Activated CD4-positive, alpha-beta T cell treated with anti-CD3 and anti-CD28 coated beads for 24 hours (primary cell): ENCODE measurements around the gene PARD6B.
"Not testable (repeated sequence)": the region's sequence is repeated elsewhere in the genome, so short reads cannot be mapped to it uniquely, and the experiment has no call there.

ENCODE experiments used
- DNase-seq, 2 donors: peaks; one replicate each; pipeline ENCODE4 v3.0.0-alpha.2; 2020; ENCODE audit warnings: low read depth in 2 of 2

PARD6B gene

GRCh38 chr20:50774515-50774914 lies 43.1 kb downstream of the PARD6B start:
- no peak for DNase-seq

- DNase-seq: no peak
Measured at GRCh38 chr20:50776122-50776817, 44.9 kb downstream of the PARD6B start.

- no peak for DNase-seq
Measured at GRCh38 chr20:50777373-50777772, 46.0 kb downstream of the PARD6B start.

GRCh38 chr20:50778994-50779393 lies 47.6 kb downstream of the PARD6B start:
- DNase-seq: not testable (repeated sequence)

DNA sequence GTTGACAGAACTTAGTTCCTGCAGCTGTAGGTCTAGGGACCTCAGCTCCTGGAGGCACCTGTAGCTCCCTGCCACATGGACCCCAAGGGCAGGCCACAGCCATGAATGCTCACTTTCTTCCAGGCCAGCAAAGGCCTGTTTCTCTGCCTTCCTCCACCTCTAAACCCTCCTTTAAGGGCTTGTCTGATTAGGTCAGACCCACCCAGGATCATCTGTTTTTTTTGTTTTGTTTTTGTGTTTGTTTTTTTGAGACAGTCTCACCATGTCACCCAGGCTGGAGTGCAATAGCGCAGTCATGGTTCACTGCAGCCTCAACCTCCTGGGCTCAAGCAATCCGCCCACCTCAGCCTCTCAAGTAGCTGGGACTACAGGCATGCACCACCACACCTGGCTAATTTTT lies 52.0 kb downstream of the PARD6B start:
- DNase-seq: no peak

GRCh38 chr20:50783903-50784302 lies 52.5 kb downstream of the PARD6B start:
- DNase-seq: no peak

DNA sequence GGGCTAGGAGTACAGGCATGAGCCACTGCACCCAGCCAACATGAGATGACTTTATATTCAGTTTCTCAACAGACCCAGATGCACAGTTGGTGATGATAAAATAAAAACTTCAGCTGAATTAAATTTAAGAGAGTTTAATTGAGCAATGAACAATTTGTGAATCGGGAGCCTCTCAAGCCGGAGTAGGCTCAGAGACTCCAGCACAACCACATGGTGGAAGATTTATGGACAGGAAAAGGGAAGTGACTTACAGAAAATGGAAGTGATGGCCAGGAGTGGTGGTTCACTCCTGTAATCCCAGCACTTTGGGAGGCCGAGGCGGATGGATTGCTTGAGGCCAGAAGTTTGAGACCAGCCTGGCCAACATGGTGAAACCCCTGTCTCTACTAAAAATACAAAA lies 53.1 kb downstream of the PARD6B start:
- DNase-seq: no peak

- DNase-seq: no peak
Measured at GRCh38 chr20:50786703-50787102, 55.3 kb downstream of the PARD6B start.

- DNase-seq: no peak
Measured at GRCh38 chr20:50787181-50787580, 55.8 kb downstream of the PARD6B start.

DNA sequence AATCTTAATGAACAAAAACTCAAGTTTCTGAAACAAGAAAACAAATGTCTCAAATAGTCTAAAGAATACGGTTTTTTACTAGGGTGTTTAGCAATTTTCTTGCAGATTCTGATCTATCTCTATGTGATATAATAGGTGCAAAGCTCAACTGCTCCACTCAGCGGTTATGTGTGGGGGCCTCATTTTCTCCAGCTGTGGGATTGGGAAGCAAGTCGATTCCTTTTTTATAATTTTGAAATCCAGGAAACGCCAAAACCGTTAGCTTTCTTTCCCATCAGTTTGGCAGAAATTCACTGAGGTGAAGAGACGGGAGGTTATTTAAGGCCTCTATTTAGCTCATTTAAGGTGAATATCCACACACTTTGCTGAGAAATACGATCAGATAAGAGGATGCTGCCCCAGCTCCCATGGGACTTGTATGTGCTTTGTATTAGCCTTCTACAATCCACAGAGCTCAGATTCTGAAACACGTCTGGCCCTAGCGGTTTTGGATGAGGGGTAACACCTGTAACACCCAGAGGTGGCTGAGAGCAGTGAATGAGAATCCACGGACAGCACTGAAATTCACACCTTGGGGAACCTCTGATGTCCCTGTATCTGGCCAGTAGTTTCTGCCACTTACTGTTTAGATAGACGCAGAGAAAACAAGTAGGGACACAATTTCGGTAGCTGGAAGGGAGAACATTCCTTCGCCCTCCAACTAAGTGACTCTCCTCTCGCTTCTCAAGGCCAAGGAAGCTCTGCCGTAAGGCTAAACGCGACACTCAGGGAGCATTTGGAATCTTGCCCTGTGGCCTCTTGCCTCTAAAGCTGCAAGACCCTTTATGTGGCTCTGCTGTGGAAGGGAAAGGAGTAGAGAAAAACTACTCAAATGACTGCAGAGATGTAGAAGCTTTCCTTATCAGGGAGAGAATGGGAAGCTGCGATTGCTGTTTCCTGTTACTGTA lies 56.9 kb downstream of the PARD6B start:
- DNase-seq: no peak

- DNase-seq: no peak
Measured at GRCh38 chr20:50789968-50790650, 58.7 kb downstream of the PARD6B start.

GRCh38 chr20:50790651-50791277 lies 59.4 kb downstream of the PARD6B start:
- peak; percentile 71 to 72 for DNase-seq

DNA sequence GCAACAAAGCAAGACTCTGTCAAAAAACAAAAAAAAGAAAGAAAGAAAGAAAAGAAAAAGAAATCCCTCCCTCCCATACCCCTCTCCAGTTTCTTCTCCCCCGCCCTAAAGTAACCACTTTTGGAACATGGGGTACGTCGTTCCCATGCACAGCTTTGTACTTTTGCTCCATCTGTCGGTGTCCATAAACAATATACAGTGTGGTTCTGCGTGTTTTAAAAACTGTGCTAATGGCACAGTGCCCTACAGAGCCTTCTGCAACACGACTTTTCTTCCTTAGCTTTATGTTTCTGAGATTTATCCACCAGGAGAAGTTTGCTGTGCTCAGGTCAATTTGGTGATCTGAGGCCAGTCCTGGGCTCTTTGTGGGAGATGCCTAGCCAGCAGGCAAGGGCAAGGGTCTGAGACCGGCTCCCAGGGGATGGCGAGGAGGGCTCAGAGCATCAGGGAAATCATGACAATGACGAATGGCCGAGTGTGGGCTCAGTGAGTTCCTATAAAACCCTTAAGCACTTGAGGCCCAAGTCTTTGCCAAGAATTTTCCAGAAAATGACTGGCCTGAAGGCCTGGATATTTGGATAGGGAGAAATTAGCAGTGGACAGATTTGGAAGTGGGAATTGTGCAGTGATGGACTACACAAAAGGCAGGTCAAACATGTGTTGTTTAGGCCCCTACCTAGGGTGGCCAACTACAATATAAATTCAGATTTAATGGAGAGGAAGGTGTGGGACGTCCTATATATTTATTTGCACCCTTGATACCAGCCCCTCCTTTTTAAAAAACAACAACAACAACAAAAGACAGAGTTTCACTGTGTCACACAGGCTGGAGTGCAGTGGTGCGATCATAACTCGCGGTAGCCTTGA lies 61.6 kb downstream of the PARD6B start:
- no peak for DNase-seq

GRCh38 chr20:50793575-50794016 lies 62.2 kb downstream of the PARD6B start:
- not testable (repeated sequence) for DNase-seq

DNA sequence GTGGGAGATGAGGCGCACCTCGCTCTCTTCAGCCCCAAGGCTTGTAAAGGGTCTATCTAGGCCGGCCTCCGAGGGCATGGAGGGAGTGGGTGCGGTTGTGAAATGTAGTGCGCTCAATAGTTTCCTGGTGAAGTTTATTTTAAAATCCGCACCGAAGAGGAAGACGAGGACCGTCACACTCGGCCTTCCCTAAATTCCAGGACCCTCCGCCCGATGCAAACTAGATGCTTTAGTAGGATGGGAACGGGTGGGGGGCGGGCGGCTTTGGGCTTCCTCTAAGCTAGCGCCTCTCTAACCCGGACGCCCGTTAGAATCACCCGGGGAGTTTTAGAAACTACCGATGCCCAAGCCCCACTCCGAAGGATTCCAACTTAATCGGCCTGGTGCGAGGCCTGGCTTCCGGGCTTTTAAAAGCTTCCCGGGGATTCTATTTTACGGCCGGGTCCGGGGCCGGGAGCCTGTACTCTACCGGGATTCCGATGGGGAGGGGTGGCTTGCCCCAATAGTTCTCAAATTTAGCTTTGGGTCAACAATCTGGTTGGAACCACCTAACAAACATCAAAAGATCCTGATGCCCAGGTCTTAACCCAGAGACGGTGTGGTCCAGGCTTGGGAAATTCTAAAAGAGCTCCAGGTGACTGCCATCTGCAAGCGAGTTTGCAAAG lies 62.9 kb downstream of the PARD6B start:
- DNase-seq: no peak

DNA sequence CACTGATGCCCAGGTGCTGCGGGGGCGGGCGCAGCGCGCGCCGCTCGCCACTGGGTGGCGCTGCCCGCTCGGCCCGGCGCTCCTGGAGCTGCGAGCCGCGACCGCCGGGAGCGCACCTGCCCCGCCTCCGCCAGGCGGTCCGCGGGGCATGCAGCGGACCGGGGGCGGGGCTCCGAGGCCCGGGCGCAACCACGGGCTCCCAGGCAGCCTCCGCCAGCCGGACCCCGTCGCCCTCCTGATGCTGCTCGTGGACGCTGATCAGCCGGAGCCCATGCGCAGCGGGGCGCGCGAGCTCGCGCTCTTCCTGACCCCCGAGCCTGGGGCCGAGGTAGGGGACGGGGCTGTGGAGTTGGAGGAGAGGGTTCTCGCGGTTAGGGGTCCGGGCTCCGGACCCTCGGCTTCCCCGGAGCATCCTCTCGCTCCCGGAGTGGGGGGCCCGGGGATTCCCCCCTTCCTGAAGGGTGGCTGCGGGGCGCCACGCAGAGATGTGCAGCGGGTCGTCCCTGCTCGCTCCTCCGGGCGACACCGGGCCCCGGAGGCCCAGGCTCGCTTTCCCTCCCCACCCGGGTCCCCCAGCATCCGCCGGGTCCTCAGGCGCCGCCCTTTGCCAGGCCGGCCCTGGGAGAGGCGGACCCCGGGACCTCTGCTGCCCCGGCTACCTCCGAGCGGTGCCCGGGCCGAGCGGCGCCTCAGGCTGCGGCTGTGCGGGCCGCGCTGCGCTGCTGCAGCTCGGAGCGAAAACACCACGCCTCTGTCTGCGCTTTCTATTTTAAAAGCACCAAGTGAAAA lies 63.7 kb downstream of the PARD6B start, which contains the start of gene BCAS4:
Gene BCAS4 (plus strand): TSS at position 216 of the 789 bp plus-strand sequence. CDS start 23 bp downstream, at position 239.
- peak; percentile 76 for DNase-seq

DNA sequence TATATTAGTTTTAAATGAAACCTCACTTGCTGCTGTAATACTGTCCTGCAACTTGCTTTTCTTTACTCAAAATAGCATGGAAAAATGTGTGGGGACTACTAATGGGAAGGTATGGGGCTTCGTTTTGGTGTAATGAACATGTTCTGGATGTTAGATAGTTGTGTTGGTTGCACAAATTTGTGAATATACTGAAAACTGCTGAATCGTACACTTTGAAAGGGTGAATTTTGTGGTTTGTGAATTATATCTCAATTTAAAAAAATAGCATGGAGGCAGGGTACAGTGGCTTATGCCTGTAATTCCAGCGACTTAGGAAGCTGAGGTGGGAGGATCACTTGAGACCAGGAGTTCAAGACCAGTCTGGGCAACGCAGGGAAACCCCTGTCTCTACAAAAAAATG lies 65.8 kb downstream of the PARD6B start:
- no peak for DNase-seq

- DNase-seq: no peak
Measured at GRCh38 chr20:50798650-50799049, 67.3 kb downstream of the PARD6B start.

DNA sequence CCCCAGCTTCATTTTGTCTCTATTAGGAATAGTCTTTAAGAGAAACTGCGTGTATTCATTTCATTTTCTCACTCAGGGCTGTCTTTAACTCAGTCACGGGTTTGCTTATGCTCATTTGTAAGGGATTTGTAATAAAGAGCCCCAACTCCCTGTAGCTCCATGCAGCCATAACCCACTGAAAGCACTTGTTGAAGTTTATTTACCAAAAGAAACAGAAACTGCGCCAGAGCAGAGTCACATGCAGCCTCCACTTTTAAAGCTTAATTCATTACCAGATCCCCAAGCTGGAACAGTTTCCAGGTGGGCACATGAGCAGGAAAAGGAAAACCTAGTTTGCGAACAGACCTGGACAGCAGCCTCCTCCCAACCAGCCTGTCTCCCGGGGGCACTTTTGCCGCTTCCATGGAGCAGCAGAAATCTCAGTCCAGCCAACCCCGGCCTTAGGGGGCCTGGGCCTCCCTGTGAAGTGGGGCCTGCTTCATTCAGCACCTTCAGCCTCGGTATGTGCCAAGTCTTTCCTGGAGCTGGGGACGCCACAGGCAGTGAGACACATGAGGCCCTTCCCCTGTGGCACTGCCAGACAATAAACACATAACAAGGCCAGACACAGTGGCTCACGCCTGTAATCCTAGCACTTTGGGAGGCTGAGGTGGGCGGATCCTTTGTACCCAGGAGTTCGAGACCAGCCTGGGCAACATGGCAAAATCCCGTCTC lies 68.0 kb downstream of the PARD6B start:
- no peak for DNase-seq
